ENCODE measurements around the gene SGK1.
"Not testable (repeated sequence)": the region's sequence is repeated elsewhere in the genome, so short reads cannot be mapped to it uniquely, and the experiment has no call there.

The SGK1 gene

GRCh38 chr6:134331256-134331655, 13.3 kb upstream of the SGK1 start:
- no peak for FAIRE-seq
- no peak for DNase-seq (ENCODE audit: insufficient read length, low spot score)
- no peak for TF ChIP-seq POU2F2 (IDR thresholded peaks at IDR 0.05; ENCODE audit: low read depth, low read length)
- TF ChIP-seq PAX5 (IDR thresholded peaks at IDR 0.05; ENCODE audit: insufficient read depth, low read length, severe bottlenecking) = no peak
- TF ChIP-seq POLR2AphosphoS5 (IDR thresholded peaks at IDR 0.05; ENCODE audit: low read depth, low read length) = no peak
- TF ChIP-seq SPI1 (IDR thresholded peaks at IDR 0.05; ENCODE audit: low read depth, low read length) = no peak
- TF ChIP-seq POLR2A (IDR thresholded peaks at IDR 0.05; ENCODE audit: low read depth, low read length) = no peak
- no peak for TF ChIP-seq TAF1 (IDR thresholded peaks at IDR 0.05; ENCODE audit: low read depth, low read length)

- no peak for FAIRE-seq
Measured at GRCh38 chr6:134330555-134330954, 12.6 kb upstream of the SGK1 start.

GRCh38 chr6:134328792-134329191, 10.9 kb upstream of the SGK1 start:
- no peak for TF ChIP-seq TAF1 (IDR thresholded peaks at IDR 0.05; ENCODE audit: low read depth, low read length)
- no peak for TF ChIP-seq PAX5 (IDR thresholded peaks at IDR 0.05; ENCODE audit: insufficient read depth, low read length, severe bottlenecking)
- no peak for TF ChIP-seq POLR2AphosphoS5 (IDR thresholded peaks at IDR 0.05; ENCODE audit: low read depth, low read length)
- no peak for TF ChIP-seq SPI1 (IDR thresholded peaks at IDR 0.05; ENCODE audit: low read depth, low read length)
- no peak for TF ChIP-seq POLR2A (IDR thresholded peaks at IDR 0.05; ENCODE audit: low read depth, low read length)
- no peak for TF ChIP-seq POU2F2 (IDR thresholded peaks at IDR 0.05; ENCODE audit: low read depth, low read length)
- DNase-seq (ENCODE audit: insufficient read length, low spot score) (no peak), FAIRE-seq (no peak)

More at GRCh38 chr6:134330555-134330954, 12.6 kb upstream of the SGK1 start:
- no peak for DNase-seq (ENCODE audit: insufficient read length, low spot score)
- TF ChIP-seq SPI1 (IDR thresholded peaks at IDR 0.05; ENCODE audit: low read depth, low read length) (no peak), POLR2A (IDR thresholded peaks at IDR 0.05; ENCODE audit: low read depth, low read length) (no peak), POLR2AphosphoS5 (IDR thresholded peaks at IDR 0.05; ENCODE audit: low read depth, low read length) (no peak), TAF1 (IDR thresholded peaks at IDR 0.05; ENCODE audit: low read depth, low read length) (no peak), POU2F2 (IDR thresholded peaks at IDR 0.05; ENCODE audit: low read depth, low read length) (no peak), PAX5 (IDR thresholded peaks at IDR 0.05; ENCODE audit: insufficient read depth, low read length, severe bottlenecking) (no peak)

- FAIRE-seq = no peak
- TF ChIP-seq PAX5 (IDR thresholded peaks at IDR 0.05; ENCODE audit: insufficient read depth, low read length, severe bottlenecking) = no peak
- no peak for TF ChIP-seq TAF1 (IDR thresholded peaks at IDR 0.05; ENCODE audit: low read depth, low read length)
- TF ChIP-seq SPI1 (IDR thresholded peaks at IDR 0.05; ENCODE audit: low read depth, low read length) = no peak
- no peak for TF ChIP-seq POLR2AphosphoS5 (IDR thresholded peaks at IDR 0.05; ENCODE audit: low read depth, low read length)
- no peak for TF ChIP-seq POLR2A (IDR thresholded peaks at IDR 0.05; ENCODE audit: low read depth, low read length)
- no peak for TF ChIP-seq POU2F2 (IDR thresholded peaks at IDR 0.05; ENCODE audit: low read depth, low read length)
- no peak for DNase-seq (ENCODE audit: insufficient read length, low spot score)
Measured at GRCh38 chr6:134328138-134328537, 10.2 kb upstream of the SGK1 start.

- not testable (repeated sequence) for DNase-seq (ENCODE audit: insufficient read length, low spot score); FAIRE-seq
Measured at GRCh38 chr6:134326192-134326591, 8.3 kb upstream of the SGK1 start.

GRCh38 chr6:134324766-134325165, 6.9 kb upstream of the SGK1 start:
- FAIRE-seq (no peak), DNase-seq (ENCODE audit: insufficient read length, low spot score) (no peak)
- no peak for TF ChIP-seq SPI1 (IDR thresholded peaks at IDR 0.05; ENCODE audit: low read depth, low read length)
- TF ChIP-seq TAF1 (IDR thresholded peaks at IDR 0.05; ENCODE audit: low read depth, low read length) = no peak
- TF ChIP-seq POU2F2 (IDR thresholded peaks at IDR 0.05; ENCODE audit: low read depth, low read length) = no peak

GRCh38 chr6:134324141-134324540, 6.2 kb upstream of the SGK1 start:
- FAIRE-seq = no peak
- no peak for TF ChIP-seq PAX5 (IDR thresholded peaks at IDR 0.05; ENCODE audit: insufficient read depth, low read length, severe bottlenecking)
- no peak for TF ChIP-seq TAF1 (IDR thresholded peaks at IDR 0.05; ENCODE audit: low read depth, low read length)
- no peak for TF ChIP-seq POLR2A (IDR thresholded peaks at IDR 0.05; ENCODE audit: low read depth, low read length)
- no peak for TF ChIP-seq SPI1 (IDR thresholded peaks at IDR 0.05; ENCODE audit: low read depth, low read length)
- no peak for TF ChIP-seq POU2F2 (IDR thresholded peaks at IDR 0.05; ENCODE audit: low read depth, low read length)
- no peak for TF ChIP-seq POLR2AphosphoS5 (IDR thresholded peaks at IDR 0.05; ENCODE audit: low read depth, low read length)

GRCh38 chr6:134323698-134324097, 5.8 kb upstream of the SGK1 start:
- no peak for DNase-seq (ENCODE audit: insufficient read length, low spot score)
- no peak for FAIRE-seq
- TF ChIP-seq TAF1 (IDR thresholded peaks at IDR 0.05; ENCODE audit: low read depth, low read length) (no peak), PAX5 (IDR thresholded peaks at IDR 0.05; ENCODE audit: insufficient read depth, low read length, severe bottlenecking) (no peak), POLR2AphosphoS5 (IDR thresholded peaks at IDR 0.05; ENCODE audit: low read depth, low read length) (no peak), POLR2A (IDR thresholded peaks at IDR 0.05; ENCODE audit: low read depth, low read length) (no peak), SPI1 (IDR thresholded peaks at IDR 0.05; ENCODE audit: low read depth, low read length) (no peak), POU2F2 (IDR thresholded peaks at IDR 0.05; ENCODE audit: low read depth, low read length) (no peak)

More at GRCh38 chr6:134324141-134324540, 6.2 kb upstream of the SGK1 start:
- DNase-seq (ENCODE audit: insufficient read length, low spot score) = no peak

- no peak for FAIRE-seq
- TF ChIP-seq POLR2A (IDR thresholded peaks at IDR 0.05; ENCODE audit: low read depth, low read length) = no peak
- no peak for TF ChIP-seq PAX5 (IDR thresholded peaks at IDR 0.05; ENCODE audit: insufficient read depth, low read length, severe bottlenecking)
- TF ChIP-seq SPI1 (IDR thresholded peaks at IDR 0.05; ENCODE audit: low read depth, low read length) = no peak
- TF ChIP-seq TAF1 (IDR thresholded peaks at IDR 0.05; ENCODE audit: low read depth, low read length) = no peak
- no peak for TF ChIP-seq POLR2AphosphoS5 (IDR thresholded peaks at IDR 0.05; ENCODE audit: low read depth, low read length)
- no peak for TF ChIP-seq POU2F2 (IDR thresholded peaks at IDR 0.05; ENCODE audit: low read depth, low read length)
- no peak for DNase-seq (ENCODE audit: insufficient read length, low spot score)
Measured at GRCh38 chr6:134323294-134323693, 5.4 kb upstream of the SGK1 start.

GRCh38 chr6:134322216-134322615, 4.3 kb upstream of the SGK1 start:
- TF ChIP-seq SPI1 (IDR thresholded peaks at IDR 0.05; ENCODE audit: low read depth, low read length) = no peak
- TF ChIP-seq POU2F2 (IDR thresholded peaks at IDR 0.05; ENCODE audit: low read depth, low read length) = no peak
- no peak for TF ChIP-seq POLR2AphosphoS5 (IDR thresholded peaks at IDR 0.05; ENCODE audit: low read depth, low read length)
- no peak for TF ChIP-seq TAF1 (IDR thresholded peaks at IDR 0.05; ENCODE audit: low read depth, low read length)
- TF ChIP-seq PAX5 (IDR thresholded peaks at IDR 0.05; ENCODE audit: insufficient read depth, low read length, severe bottlenecking) = no peak
- no peak for TF ChIP-seq POLR2A (IDR thresholded peaks at IDR 0.05; ENCODE audit: low read depth, low read length)
- FAIRE-seq (no peak), DNase-seq (ENCODE audit: insufficient read length, low spot score) (no peak)
